Stimulated activated CD8-positive, alpha-beta memory T cell treated with anti-CD3 and anti-CD28 coated beads, Interleukin-15, amount 100 ng/mL, for 1 hour (primary cell): Measurements from ENCODE around the gene TLR5.

ENCODE experiments used
- DNase-seq: peaks from one replicate; pipeline ENCODE4 v3.0.0-alpha.2; 2020; ENCODE audit warnings: low read depth

TLR5 gene

GRCh38 chr1:223147409-223147808, 4.4 kb upstream of the TLR5 start:
- no peak for DNase-seq

GRCh38 chr1:223146745-223147144, 3.7 kb upstream of the TLR5 start:
- DNase-seq, result no peak

GRCh38 chr1:223144914-223145313, 1.9 kb upstream of the TLR5 start:
- DNase-seq, result no peak

- DNase-seq, result no peak
These were observed 1.4 kb upstream of the TLR5 start for GRCh38 chr1:223144431-223144830.

GRCh38 chr1:223143537-223144248, 645 bp upstream of the TLR5 start:
- DNase-seq, result no peak

- DNase-seq, result no peak
These were observed 779 bp downstream of the TLR5 start for GRCh38 chr1:223142269-223142668.

GRCh38 chr1:223140611-223141405, 2.2 kb downstream of the TLR5 start:
- DNase-seq, result no peak

- DNase-seq, result no peak
These were observed 5.5 kb downstream of the TLR5 start for GRCh38 chr1:223137455-223138085.

- DNase-seq, result no peak
These were observed 7.0 kb downstream of the TLR5 start for GRCh38 chr1:223136086-223136485.

- DNase-seq, result no peak
These were observed 7.7 kb downstream of the TLR5 start for GRCh38 chr1:223135176-223135942.

GRCh38 chr1:223133824-223134435, 9.1 kb downstream of the TLR5 start:
- peak; percentile 65 for DNase-seq

- no peak for DNase-seq
These were observed 9.7 kb downstream of the TLR5 start for GRCh38 chr1:223133306-223133823.

GRCh38 chr1:223129229-223129901, 13.7 kb downstream of the TLR5 start:
- peak; percentile 38 for DNase-seq

- no peak for DNase-seq
These were observed 16.3 kb downstream of the TLR5 start for GRCh38 chr1:223126741-223127140.

GRCh38 chr1:223125766-223126165, 17.3 kb downstream of the TLR5 start:
- no peak for DNase-seq

- no peak for DNase-seq
These were observed 19.9 kb downstream of the TLR5 start for GRCh38 chr1:223123011-223123610.

- no peak for DNase-seq
These were observed 24.6 kb downstream of the TLR5 start for GRCh38 chr1:223118418-223118817.

GRCh38 chr1:223116950-223117349, 26.1 kb downstream of the TLR5 start:
- no peak for DNase-seq

GRCh38 chr1:223114871-223115270, 28.2 kb downstream of the TLR5 start:
- DNase-seq, result no peak

- DNase-seq, result no peak
These were observed 32.1 kb downstream of the TLR5 start for GRCh38 chr1:223110952-223111351.
